ENCODE measurements around the gene OR5H14. TPM values are rescaled to one million over a fixed set of nuclear protein-coding genes. Genes with fewer than 3 reads are reported as not detected.
"Not testable (repeated sequence)": the region's sequence is repeated elsewhere in the genome, so short reads cannot be mapped to it uniquely, and the experiment has no call there.

OR5H14 gene
- total RNA-seq, 1 donor from 2014 or later: not detected

GRCh38 chr3:98115717-98116116 lies 31.6 kb upstream of the OR5H14 start:
- Histone ChIP-seq H3K27ac (no peak overlapping the region), H3K36me3 (no peaks in the 10 kb centered on the region), H3K27me3 (no peaks in the 10 kb centered on the region), H3K4me3 (no peak overlapping the region), H3K4me1 (no peaks in the 10 kb centered on the region), H3K9me3 (no peaks in the 10 kb centered on the region)
- no peak for TF ChIP-seq CTCF (IDR thresholded peaks at IDR 0.05)
- intact Hi-C loops (cut with DNase I): no loop called here
- no peak for DNase-seq (ENCODE audit: low spot score in 2 of 2)

- H3K27me3 ChIP-seq: no peaks in the 10 kb centered on the region
- no peak within 1 kb of the TSS for H3K4me3 ChIP-seq
- H3K4me1 ChIP-seq: no peaks in the 10 kb centered on the region
- H3K27ac ChIP-seq: no peak within 1 kb of the TSS
- intact Hi-C loops (cut with DNase I): no loop called here
- DNase-seq (ENCODE audit: low spot score in 2 of 2): no peak
- no peak for TF ChIP-seq CTCF (IDR thresholded peaks at IDR 0.05)
- H3K9me3 ChIP-seq: no peaks in the 10 kb centered on the region
- no peaks in the 10 kb centered on the region for H3K36me3 ChIP-seq
Measured at GRCh38 chr3:98130421-98130820, 16.9 kb upstream of the OR5H14 start, which contains the start of gene OR5H1. Gene OR5H1 (plus strand): TSS chr3:98130721. CDS start chr3:98132698, 1,977 bp downstream.

- DNase-seq (ENCODE audit: low spot score in 2 of 2): no peak
Measured at GRCh38 chr3:98136631-98137030, 10.6 kb upstream of the OR5H14 start.

GRCh38 chr3:98137826-98138557 lies 9.3 kb upstream of the OR5H14 start:
- H3K27ac ChIP-seq; intact Hi-C loops (cut with DNase I); H3K9me3 ChIP-seq; DNase-seq (ENCODE audit: low spot score in 2 of 2); H3K36me3 ChIP-seq; H3K4me3 ChIP-seq; H3K27me3 ChIP-seq; H3K4me1 ChIP-seq: not testable (repeated sequence)

More at GRCh38 chr3:98136631-98137030, 10.6 kb upstream of the OR5H14 start:
- no peaks in the 10 kb centered on the region for H3K36me3 ChIP-seq
- intact Hi-C loops (cut with DNase I): no loop called here
- no peak overlapping the region for H3K4me3 ChIP-seq
- H3K27me3 ChIP-seq: no peaks in the 10 kb centered on the region
- no peaks in the 10 kb centered on the region for H3K4me1 ChIP-seq
- no peak for TF ChIP-seq CTCF (IDR thresholded peaks at IDR 0.05)
- H3K27ac ChIP-seq: no peak overlapping the region
- H3K9me3 ChIP-seq: no peaks in the 10 kb centered on the region

- no peaks in the 10 kb centered on the region for H3K27me3 ChIP-seq
- no peaks in the 10 kb centered on the region for H3K9me3 ChIP-seq
- H3K4me1 ChIP-seq: no peaks in the 10 kb centered on the region
- no peak overlapping the region for H3K4me3 ChIP-seq
- no peak for TF ChIP-seq CTCF (IDR thresholded peaks at IDR 0.05)
- no peak for DNase-seq (ENCODE audit: low spot score in 2 of 2)
- intact Hi-C loops (cut with DNase I): no loop called here
- H3K27ac ChIP-seq: no peak overlapping the region
- no peaks in the 10 kb centered on the region for H3K36me3 ChIP-seq
Measured at GRCh38 chr3:98140531-98140930, 6.7 kb upstream of the OR5H14 start.

- no peak for DNase-seq (ENCODE audit: low spot score in 2 of 2)
- Histone ChIP-seq H3K36me3 (no peaks in the 10 kb centered on the region), H3K27me3 (no peaks in the 10 kb centered on the region), H3K27ac (no peak overlapping the region), H3K4me1 (no peaks in the 10 kb centered on the region), H3K4me3 (no peak overlapping the region), H3K9me3 (no peaks in the 10 kb centered on the region)
- no peak for TF ChIP-seq CTCF (IDR thresholded peaks at IDR 0.05)
- intact Hi-C loops (cut with DNase I): no loop called here
Measured at GRCh38 chr3:98148751-98149150, 1.5 kb downstream of the OR5H14 start.

- H3K27me3 ChIP-seq; H3K4me3 ChIP-seq; DNase-seq (ENCODE audit: low spot score in 2 of 2); H3K27ac ChIP-seq; intact Hi-C loops (cut with DNase I); H3K4me1 ChIP-seq; H3K36me3 ChIP-seq; H3K9me3 ChIP-seq: not testable (repeated sequence)
Measured at GRCh38 chr3:98149456-98149855, 2.2 kb downstream of the OR5H14 start.
